ENCODE results near the gene IL6R.
"Not testable (repeated sequence)": the region's sequence is repeated elsewhere in the genome, so short reads cannot be mapped to it uniquely, and the experiment has no call there.

Gene IL6R

DNA sequence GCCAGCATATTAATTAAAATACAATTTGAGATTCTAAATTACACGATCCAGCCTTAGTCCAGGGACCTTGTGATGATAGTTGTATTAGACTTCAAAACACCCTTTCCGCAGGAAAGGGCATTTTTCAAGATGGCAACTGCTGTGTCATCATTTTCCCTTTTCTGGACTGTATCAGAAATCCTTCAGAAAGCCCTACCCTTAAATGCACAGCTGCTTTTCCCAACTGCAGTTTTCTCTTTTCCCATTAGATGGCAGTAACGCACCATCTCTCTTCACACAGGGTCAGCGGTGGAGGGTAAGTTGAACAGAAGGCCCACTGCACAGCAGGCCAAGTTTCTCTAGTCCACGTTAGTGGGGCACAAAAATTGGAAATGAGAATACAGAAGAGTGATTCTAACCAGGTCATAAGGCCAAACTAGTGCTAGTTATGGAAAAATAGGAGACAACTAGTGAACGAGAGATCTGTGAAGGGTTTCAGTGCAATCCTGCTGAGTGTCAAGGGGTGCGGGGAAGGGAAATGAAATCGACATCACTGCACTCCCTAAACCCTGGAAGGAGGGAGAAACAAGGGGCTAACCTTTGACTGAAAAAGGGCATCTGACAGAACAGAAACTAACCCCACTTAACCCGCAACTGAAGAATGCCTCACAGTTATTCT is 74.8 kb downstream of the IL6R start:
- Histone ChIP-seq H3K27ac (ENCODE audit: low read length) (no peak overlapping the region), H3K9ac (ENCODE audit: low read depth, low read length) (no peak overlapping the region), H3K4me1 (ENCODE audit: insufficient read depth, low read length) (no peaks in the 10 kb centered on the region), H3K27me3 (ENCODE audit: insufficient read depth, low read length) (no peaks in the 10 kb centered on the region), H3K4me3 (ENCODE audit: low read length) (no peak overlapping the region), H3K36me3 (ENCODE audit: insufficient read depth, low read depth, low read length) (no peaks in the 10 kb centered on the region), H3K9me3 (ENCODE audit: insufficient read depth, low read depth, low read length) (no peaks in the 10 kb centered on the region)

DNA sequence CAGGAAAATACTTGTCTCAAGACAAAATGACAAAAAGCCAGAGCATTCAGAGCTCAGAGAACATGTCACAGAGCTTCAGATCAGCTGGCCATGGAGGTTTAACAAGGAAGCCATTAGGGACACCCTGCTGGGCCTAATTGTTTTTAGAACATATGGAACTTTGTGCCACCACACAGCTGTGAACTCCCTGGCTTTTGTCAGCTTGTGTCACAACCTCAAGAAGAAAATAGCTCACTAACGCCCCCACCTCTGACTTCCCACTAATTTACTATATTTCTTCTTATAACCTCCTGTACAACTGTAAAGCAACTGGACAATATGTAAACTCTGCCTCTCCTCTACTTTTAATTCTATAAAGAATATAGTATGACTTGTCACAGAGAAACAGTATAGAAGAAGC is 75.9 kb downstream of the IL6R start:
- Histone ChIP-seq H3K36me3 (ENCODE audit: insufficient read depth, low read depth, low read length) (no peaks in the 10 kb centered on the region), H3K9me3 (ENCODE audit: insufficient read depth, low read depth, low read length) (no peaks in the 10 kb centered on the region), H3K27me3 (ENCODE audit: insufficient read depth, low read length) (no peaks in the 10 kb centered on the region), H3K4me1 (ENCODE audit: insufficient read depth, low read length) (no peaks in the 10 kb centered on the region), H3K4me3 (ENCODE audit: low read length) (no peak overlapping the region), H3K9ac (ENCODE audit: low read depth, low read length) (no peak overlapping the region), H3K27ac (ENCODE audit: low read length) (no peak overlapping the region)

GRCh38 chr1:154483941-154484803 is 79.0 kb downstream of the IL6R start:
- Histone ChIP-seq H3K27me3 (ENCODE audit: insufficient read depth, low read length) (no peaks in the 10 kb centered on the region), H3K9ac (ENCODE audit: low read depth, low read length) (no peak overlapping the region), H3K27ac (ENCODE audit: low read length) (no peak overlapping the region), H3K4me3 (ENCODE audit: low read length) (no peak overlapping the region), H3K9me3 (ENCODE audit: insufficient read depth, low read depth, low read length) (no peaks in the 10 kb centered on the region), H3K36me3 (ENCODE audit: insufficient read depth, low read depth, low read length) (no peaks in the 10 kb centered on the region), H3K4me1 (ENCODE audit: insufficient read depth, low read length) (no peaks in the 10 kb centered on the region)

GRCh38 chr1:154485106-154485505 is 80.0 kb downstream of the IL6R start:
- Histone ChIP-seq H3K4me1 (ENCODE audit: insufficient read depth, low read length) (no peaks in the 10 kb centered on the region), H3K36me3 (ENCODE audit: insufficient read depth, low read depth, low read length) (no peaks in the 10 kb centered on the region), H3K27ac (ENCODE audit: low read length) (no peak overlapping the region), H3K9ac (ENCODE audit: low read depth, low read length) (no peak overlapping the region), H3K27me3 (ENCODE audit: insufficient read depth, low read length) (no peaks in the 10 kb centered on the region; the same call in 1 of the 2 replicates), H3K9me3 (ENCODE audit: insufficient read depth, low read depth, low read length) (no peaks in the 10 kb centered on the region), H3K4me3 (ENCODE audit: low read length) (no peak overlapping the region)

DNA sequence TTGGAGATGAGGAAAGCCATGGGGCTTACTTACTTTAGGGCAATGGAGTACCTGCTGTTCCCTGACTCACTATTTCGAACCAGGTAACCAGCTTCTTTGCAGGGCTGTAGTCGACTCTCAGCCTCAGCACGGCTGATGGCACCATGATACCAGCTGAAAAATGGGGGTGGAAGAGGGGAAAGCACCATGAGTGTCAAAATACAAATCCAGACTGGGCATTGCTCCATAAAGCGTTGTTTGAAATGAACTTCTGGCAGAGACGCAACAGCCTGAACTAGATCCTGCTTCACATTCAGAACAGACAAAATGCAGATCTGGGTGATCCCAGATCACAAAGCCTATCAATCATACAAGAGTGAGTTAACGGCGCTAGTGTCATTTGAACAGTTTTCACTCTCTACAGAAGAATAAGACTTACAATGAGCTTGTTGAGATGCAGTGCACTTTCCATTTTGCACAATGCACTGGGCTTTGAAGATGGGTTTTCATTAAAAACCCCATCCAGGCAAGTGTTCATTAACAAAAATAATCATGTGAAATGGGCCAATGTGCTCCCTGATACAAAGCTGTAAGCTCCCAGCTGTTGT is 80.9 kb downstream of the IL6R start:
- H3K4me3 ChIP-seq (ENCODE audit: low read length): no peak overlapping the region
- H3K27me3 ChIP-seq (ENCODE audit: insufficient read depth, low read length): no peaks in the 10 kb centered on the region; the same call in 1 of the 2 replicates
- H3K9ac ChIP-seq (ENCODE audit: low read depth, low read length): no peak overlapping the region
- no peak overlapping the region for H3K27ac ChIP-seq (ENCODE audit: low read length)
- H3K4me1 ChIP-seq (ENCODE audit: insufficient read depth, low read length): no peaks in the 10 kb centered on the region
- no peaks in the 10 kb centered on the region for H3K36me3 ChIP-seq (ENCODE audit: insufficient read depth, low read depth, low read length)
- no peaks in the 10 kb centered on the region for H3K9me3 ChIP-seq (ENCODE audit: insufficient read depth, low read depth, low read length)

DNA sequence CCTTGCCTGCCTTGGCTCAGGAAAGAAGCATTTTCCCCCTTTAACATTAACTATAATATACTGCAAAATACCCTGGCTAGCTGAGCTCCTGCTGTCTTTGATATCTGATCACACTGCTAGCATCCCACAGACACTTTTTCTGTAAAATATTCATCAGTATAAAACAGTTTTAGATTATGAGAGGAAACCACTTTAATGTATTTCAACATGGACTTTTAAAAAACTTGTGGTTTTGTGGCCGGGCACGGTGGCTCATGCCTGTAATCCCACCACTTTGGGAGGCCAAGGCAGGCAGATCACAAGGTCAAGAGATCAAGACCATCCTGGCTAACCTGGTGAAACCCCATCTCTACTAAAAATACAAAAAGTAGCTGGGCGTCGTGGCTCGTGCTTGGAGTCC is 81.6 kb downstream of the IL6R start:
- not testable (repeated sequence) for H3K36me3 ChIP-seq (ENCODE audit: insufficient read depth, low read depth, low read length); H3K27ac ChIP-seq (ENCODE audit: low read length); H3K27me3 ChIP-seq (ENCODE audit: insufficient read depth, low read length); H3K4me1 ChIP-seq (ENCODE audit: insufficient read depth, low read length); H3K4me3 ChIP-seq (ENCODE audit: low read length); H3K9ac ChIP-seq (ENCODE audit: low read depth, low read length); H3K9me3 ChIP-seq (ENCODE audit: insufficient read depth, low read depth, low read length)

- Histone ChIP-seq H3K4me1 (ENCODE audit: insufficient read depth, low read length) (peaks cover 4% of the 10 kb centered on the region; the same call in 1 of the 2 replicates), H3K27me3 (ENCODE audit: insufficient read depth, low read length) (no peaks in the 10 kb centered on the region; the same call in 1 of the 2 replicates), H3K9me3 (ENCODE audit: insufficient read depth, low read depth, low read length) (no peaks in the 10 kb centered on the region), H3K4me3 (ENCODE audit: low read length) (no peak overlapping the region), H3K36me3 (ENCODE audit: insufficient read depth, low read depth, low read length) (no peaks in the 10 kb centered on the region), H3K9ac (ENCODE audit: low read depth, low read length) (no peak overlapping the region), H3K27ac (ENCODE audit: low read length) (no peak overlapping the region)
These were observed 83.8 kb downstream of the IL6R start for GRCh38 chr1:154488922-154489321.

GRCh38 chr1:154489695-154490274 is 84.6 kb downstream of the IL6R start:
- peaks cover 4% of the 10 kb centered on the region; the same call in 1 of the 2 replicates for H3K4me1 ChIP-seq (ENCODE audit: insufficient read depth, low read length)
- H3K9ac ChIP-seq (ENCODE audit: low read depth, low read length): no peak overlapping the region
- no peak overlapping the region for H3K4me3 ChIP-seq (ENCODE audit: low read length)
- H3K27ac ChIP-seq (ENCODE audit: low read length): no peak overlapping the region
- H3K9me3 ChIP-seq (ENCODE audit: insufficient read depth, low read depth, low read length): no peaks in the 10 kb centered on the region
- H3K27me3 ChIP-seq (ENCODE audit: insufficient read depth, low read length): no peaks in the 10 kb centered on the region; the same call in 1 of the 2 replicates
- no peaks in the 10 kb centered on the region for H3K36me3 ChIP-seq (ENCODE audit: insufficient read depth, low read depth, low read length)

DNA sequence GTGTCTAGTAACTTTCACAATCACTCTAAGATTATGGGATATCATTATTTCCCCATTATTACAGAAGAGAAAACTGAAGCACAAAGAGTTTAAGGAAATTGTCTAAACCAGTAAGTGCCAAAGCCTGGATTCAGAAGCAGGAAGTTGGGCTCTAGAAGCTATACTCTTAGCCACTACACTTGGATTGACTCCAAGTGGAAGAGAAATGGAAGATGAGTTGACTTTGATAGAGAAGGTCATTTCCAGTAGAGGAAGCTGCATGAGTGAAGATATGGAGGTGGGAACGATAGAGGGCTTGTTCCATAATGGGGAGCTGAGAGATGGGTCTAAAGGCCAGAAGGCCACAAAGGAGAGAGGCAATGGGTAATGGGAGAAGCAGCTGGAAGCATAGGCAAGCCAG is 85.2 kb downstream of the IL6R start:
- H3K9me3 ChIP-seq (ENCODE audit: insufficient read depth, low read depth, low read length): no peaks in the 10 kb centered on the region
- peaks cover 4% of the 10 kb centered on the region; the same call in 1 of the 2 replicates for H3K4me1 ChIP-seq (ENCODE audit: insufficient read depth, low read length)
- H3K27ac ChIP-seq (ENCODE audit: low read length): no peak overlapping the region
- H3K9ac ChIP-seq (ENCODE audit: low read depth, low read length): no peak overlapping the region
- H3K27me3 ChIP-seq (ENCODE audit: insufficient read depth, low read length): no peaks in the 10 kb centered on the region; the same call in 1 of the 2 replicates
- H3K36me3 ChIP-seq (ENCODE audit: insufficient read depth, low read depth, low read length): no peaks in the 10 kb centered on the region
- no peak overlapping the region for H3K4me3 ChIP-seq (ENCODE audit: low read length)

DNA sequence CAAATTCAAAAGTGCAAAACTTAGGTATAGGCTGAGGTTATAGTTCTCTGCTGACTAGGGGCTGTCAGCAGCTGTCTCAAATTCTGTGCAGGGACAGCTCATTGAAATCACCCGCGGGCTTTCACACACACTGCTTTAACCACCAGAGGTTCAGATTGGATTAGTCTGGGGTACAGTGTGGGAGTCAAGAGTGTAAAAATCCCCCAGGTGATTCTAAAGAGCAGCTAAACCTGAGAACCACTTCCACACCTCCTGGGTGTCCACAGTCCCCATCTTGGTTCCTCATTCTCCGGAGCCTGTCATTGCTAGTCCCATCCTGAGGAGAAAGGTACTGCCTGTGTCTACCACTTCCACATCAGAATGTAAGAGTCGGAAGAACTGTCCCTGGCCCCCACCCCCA is 87.0 kb downstream of the IL6R start:
- Histone ChIP-seq H3K27me3 (ENCODE audit: insufficient read depth, low read length) (no peaks in the 10 kb centered on the region; the same call in 1 of the 2 replicates), H3K9me3 (ENCODE audit: insufficient read depth, low read depth, low read length) (no peaks in the 10 kb centered on the region), H3K9ac (ENCODE audit: low read depth, low read length) (no peak overlapping the region), H3K27ac (ENCODE audit: low read length) (no peak overlapping the region), H3K4me1 (ENCODE audit: insufficient read depth, low read length) (peaks cover 4% of the 10 kb centered on the region; the same call in 1 of the 2 replicates), H3K4me3 (ENCODE audit: low read length) (no peak overlapping the region), H3K36me3 (ENCODE audit: insufficient read depth, low read depth, low read length) (no peaks in the 10 kb centered on the region)

DNA sequence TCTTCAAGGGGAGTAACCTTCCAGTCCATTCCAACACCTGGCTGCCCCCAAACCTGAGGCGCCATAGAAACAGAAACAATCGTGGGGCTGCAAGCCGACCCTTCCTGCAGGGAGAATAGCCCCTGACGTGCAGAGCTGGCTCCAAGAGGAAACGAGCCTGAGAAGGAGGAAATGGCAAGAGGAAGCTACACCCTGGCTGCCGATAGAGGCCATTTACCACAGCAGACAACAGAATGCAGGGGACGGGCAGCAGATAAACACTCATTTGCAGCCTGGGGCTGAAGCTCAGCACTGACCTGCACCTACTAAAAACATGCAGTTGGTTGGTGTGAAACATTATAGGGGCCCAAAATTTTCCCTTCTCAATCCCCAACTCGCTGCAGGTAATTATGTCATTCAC is 88.1 kb downstream of the IL6R start:
- no peaks in the 10 kb centered on the region; the same call in 1 of the 2 replicates for H3K27me3 ChIP-seq (ENCODE audit: insufficient read depth, low read length)

More for the DNA sequence above, 88.1 kb downstream of the IL6R start:
- peaks cover 4% of the 10 kb centered on the region; the same call in 1 of the 2 replicates for H3K4me1 ChIP-seq (ENCODE audit: insufficient read depth, low read length)
- no peak overlapping the region for H3K4me3 ChIP-seq (ENCODE audit: low read length)
- no peaks in the 10 kb centered on the region for H3K9me3 ChIP-seq (ENCODE audit: insufficient read depth, low read depth, low read length)
- H3K9ac ChIP-seq (ENCODE audit: low read depth, low read length): no peak overlapping the region
- H3K36me3 ChIP-seq (ENCODE audit: insufficient read depth, low read depth, low read length): no peaks in the 10 kb centered on the region
- H3K27ac ChIP-seq (ENCODE audit: low read length): no peak overlapping the region
